Fibroblast of lung (primary cell): ENCODE measurements around the gene SP140.

Experiments
- EZH2 ChIP-seq: IDR thresholded peaks from 2 replicates; pipeline ENCODE4 v1.5.1; 2012; ENCODE audit warnings: low read length, control low read depth, mild to moderate bottlenecking; ENCODE audit errors: missing control alignments
- TF ChIP-seq, protein P1 (sequence below), 2 donors: IDR thresholded peaks in 1 of 2; conservative IDR thresholded peaks in 1 of 2; 1 replicate in 1 of 2; 2 replicates in 1 of 2; pipeline ENCODE4 v1.5.1; 2011 to 2012; ENCODE audit warnings: low read length in 2 of 2, control low read depth in 1 of 2, inconsistent platforms in 1 of 2, low read depth in 1 of 2, mild to moderate bottlenecking in 1 of 2

DNA sequence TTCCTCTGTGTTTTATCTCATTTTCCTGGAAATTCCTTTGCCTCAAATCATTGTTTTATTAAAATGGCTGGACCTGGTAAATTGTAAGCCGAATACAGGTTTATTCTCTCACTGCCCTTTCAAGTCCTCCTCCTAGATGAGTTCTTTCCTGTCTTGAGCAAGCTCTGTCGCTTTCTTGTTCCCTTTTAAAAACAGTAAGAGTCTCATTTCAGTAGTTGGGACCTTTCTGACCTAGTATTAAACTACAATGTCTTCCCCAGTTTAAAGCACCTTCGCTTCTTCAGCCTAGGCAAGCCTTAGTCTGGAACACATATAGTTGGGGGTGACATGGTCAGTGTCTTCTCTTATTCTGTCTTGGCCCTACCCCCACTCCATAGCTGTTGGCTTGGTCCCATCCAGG lies 60.5 kb downstream of the SP140 start:
- TF ChIP-seq, protein P1, sequence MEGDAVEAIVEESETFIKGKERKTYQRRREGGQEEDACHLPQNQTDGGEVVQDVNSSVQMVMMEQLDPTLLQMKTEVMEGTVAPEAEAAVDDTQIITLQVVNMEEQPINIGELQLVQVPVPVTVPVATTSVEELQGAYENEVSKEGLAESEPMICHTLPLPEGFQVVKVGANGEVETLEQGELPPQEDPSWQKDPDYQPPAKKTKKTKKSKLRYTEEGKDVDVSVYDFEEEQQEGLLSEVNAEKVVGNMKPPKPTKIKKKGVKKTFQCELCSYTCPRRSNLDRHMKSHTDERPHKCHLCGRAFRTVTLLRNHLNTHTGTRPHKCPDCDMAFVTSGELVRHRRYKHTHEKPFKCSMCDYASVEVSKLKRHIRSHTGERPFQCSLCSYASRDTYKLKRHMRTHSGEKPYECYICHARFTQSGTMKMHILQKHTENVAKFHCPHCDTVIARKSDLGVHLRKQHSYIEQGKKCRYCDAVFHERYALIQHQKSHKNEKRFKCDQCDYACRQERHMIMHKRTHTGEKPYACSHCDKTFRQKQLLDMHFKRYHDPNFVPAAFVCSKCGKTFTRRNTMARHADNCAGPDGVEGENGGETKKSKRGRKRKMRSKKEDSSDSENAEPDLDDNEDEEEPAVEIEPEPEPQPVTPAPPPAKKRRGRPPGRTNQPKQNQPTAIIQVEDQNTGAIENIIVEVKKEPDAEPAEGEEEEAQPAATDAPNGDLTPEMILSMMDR (conservative IDR thresholded peaks at IDR 0.05 in 1 of 2, IDR thresholded peaks at IDR 0.05 in 1 of 2; ENCODE audit: low read depth in 1 of 2, low read length in 2 of 2): no peak
- no peak for TF ChIP-seq EZH2
